Gastroesophageal sphincter (tissue), 3 donors: Measurements from ENCODE around the gene DLGAP4.

ENCODE experiments used
- POLR2A ChIP-seq, 2 donors: fragments of 450-650 bp; IDR thresholded peaks; one replicate each; pipeline ENCODE4 v1.6.1; 2017; ENCODE audit warnings: antibody characterized with exemption in 2 of 2, mild to moderate bottlenecking in 2 of 2, moderate library complexity in 1 of 2
- TF ChIP-seq, protein P1 (sequence below), 4 experiments: fragments of 200-600 bp in 2 of 4; fragments of 450-650 bp in 2 of 4; sonication (generic) in 1 of 4; IDR thresholded peaks; one replicate each; pipeline ENCODE4 v1.5.1; 2017 to 2019; ENCODE audit warnings: antibody characterized with exemption in 4 of 4, mild to moderate bottlenecking in 2 of 4, moderate library complexity in 2 of 4

DNA sequence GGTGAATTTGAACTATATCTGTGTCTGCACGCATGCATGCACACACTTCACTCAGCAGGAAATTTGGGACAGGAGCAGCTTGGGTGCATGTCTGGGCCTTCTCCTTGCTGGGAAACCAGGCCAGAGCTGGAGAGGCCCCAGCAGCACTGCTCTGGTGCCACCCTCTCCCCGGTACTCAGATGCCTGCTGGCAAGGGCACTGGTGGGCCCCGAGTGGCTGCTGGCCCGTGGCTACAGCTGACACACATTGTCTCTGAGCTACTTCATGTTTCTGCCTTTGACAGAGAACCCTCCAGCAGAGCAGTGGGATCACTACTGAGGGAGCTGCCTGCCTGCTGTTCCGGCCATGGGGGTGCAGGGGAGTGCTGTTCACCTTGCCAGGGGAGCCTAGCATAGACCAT is 37.5 kb downstream of the DLGAP4 start:
- TF ChIP-seq, protein P1, sequence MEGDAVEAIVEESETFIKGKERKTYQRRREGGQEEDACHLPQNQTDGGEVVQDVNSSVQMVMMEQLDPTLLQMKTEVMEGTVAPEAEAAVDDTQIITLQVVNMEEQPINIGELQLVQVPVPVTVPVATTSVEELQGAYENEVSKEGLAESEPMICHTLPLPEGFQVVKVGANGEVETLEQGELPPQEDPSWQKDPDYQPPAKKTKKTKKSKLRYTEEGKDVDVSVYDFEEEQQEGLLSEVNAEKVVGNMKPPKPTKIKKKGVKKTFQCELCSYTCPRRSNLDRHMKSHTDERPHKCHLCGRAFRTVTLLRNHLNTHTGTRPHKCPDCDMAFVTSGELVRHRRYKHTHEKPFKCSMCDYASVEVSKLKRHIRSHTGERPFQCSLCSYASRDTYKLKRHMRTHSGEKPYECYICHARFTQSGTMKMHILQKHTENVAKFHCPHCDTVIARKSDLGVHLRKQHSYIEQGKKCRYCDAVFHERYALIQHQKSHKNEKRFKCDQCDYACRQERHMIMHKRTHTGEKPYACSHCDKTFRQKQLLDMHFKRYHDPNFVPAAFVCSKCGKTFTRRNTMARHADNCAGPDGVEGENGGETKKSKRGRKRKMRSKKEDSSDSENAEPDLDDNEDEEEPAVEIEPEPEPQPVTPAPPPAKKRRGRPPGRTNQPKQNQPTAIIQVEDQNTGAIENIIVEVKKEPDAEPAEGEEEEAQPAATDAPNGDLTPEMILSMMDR (IDR thresholded peaks at IDR 0.05), result no peak
- no peak for TF ChIP-seq POLR2A (IDR thresholded peaks at IDR 0.05)
